HG03575 (cell line): ENCODE measurements around the gene SEC61B.

Experiments used
- ATAC-seq: cut with Tn5 transposase; IDR thresholded peaks from one replicate; pipeline ENCODE4 v1.9.1; 2021; ENCODE audit not compliant: unreplicated experiment, insufficient number of reproducible peaks, low FRiP score; ENCODE audit errors: extremely low read depth

Gene SEC61B

DNA sequence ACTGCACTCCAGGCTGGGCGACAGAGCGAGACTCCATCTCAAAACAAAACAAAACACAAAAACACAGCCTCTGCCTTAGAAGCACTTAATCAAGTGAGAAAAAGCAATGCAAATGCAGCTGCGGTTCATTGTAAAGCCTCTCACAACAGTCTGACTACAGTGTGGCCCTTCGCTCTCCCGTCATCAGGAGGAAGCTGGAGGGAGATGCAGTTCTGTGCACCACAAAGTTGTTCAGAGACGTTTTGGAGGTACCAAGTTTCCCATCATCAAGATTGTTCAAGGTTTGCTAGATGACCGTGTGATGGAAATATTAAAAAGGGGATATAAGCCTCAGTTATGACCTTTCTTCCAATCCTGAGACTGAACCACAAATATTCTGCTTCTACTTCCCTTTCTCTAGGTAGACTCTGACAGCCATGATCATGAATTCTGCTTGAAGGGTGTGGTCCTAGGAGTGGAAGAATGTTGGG lies 40.9 kb downstream of the SEC61B start:
- ATAC-seq, result no peak

DNA sequence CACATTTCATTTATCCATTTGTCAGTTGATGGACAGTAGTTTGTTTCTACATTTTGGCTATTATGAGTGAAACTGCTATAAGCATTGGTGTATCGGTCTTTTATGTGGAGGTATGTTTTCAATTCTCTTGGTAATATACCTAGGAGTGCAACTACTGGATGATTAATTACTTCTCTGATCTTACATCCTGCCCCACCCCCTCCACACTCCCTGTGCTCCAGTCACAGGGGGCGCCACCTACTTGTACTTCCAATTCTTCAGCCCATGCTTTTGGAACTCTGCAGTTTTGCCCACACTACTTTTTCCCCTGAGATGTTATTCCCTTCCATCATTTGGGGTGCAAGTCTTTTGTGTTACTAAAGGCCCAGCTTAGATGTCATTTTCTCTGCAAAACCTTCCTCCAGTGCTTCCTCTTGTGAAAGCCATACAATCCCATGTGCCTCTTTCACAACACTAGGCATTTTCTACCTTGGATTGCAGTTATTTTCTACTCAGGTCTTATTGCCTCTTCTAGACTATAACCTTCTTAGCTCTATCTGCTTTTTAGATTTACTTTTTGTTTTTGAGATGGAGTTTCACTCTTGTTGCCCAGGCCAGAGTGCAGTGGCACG lies 42.1 kb downstream of the SEC61B start:
- no peak for ATAC-seq

- no peak for ATAC-seq
These were observed 43.6 kb downstream of the SEC61B start for GRCh38 chr9:99265691-99266090.

- ATAC-seq, result no peak
These were observed 44.4 kb downstream of the SEC61B start for GRCh38 chr9:99266255-99267023.

- ATAC-seq, result no peak
These were observed 47.3 kb downstream of the SEC61B start for GRCh38 chr9:99269416-99269815.

DNA sequence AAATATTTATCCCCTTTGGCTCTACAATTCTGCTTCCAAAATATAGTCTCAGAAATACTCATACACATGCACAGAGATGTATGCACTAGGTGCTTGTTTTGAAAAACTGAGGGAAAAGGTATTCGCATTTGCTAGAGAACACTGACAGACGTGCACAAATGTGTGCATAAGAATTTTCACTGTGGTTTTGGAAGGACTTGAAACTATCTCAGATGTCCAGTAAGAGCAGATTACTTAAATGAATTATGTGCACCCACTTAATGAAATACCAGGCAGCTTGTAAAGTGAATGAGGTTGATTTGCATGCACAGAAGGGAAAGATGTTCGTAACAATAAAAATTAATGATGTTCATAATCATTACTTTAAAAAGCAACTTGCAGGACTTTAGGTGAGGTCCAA lies 48.4 kb downstream of the SEC61B start:
- ATAC-seq, result no peak

DNA sequence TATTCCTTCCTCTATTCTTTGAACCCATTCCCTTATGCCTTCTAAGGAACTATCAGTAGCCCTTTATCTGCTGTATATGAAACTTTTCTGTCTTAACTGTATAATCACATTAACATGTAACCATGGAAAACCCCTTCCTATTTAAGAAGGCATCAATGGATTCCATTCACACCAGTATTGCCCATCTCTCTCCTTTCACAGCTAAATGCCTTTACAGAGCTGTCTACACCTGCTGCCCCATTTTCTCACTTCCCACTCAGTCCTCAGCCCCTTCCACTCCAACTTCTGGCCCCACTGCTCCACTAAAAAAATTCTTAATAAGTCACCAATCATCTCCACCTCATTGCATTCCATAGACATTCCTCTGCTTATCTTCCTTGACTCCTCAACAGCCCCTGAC lies 50.8 kb downstream of the SEC61B start:
- ATAC-seq, result no peak

DNA sequence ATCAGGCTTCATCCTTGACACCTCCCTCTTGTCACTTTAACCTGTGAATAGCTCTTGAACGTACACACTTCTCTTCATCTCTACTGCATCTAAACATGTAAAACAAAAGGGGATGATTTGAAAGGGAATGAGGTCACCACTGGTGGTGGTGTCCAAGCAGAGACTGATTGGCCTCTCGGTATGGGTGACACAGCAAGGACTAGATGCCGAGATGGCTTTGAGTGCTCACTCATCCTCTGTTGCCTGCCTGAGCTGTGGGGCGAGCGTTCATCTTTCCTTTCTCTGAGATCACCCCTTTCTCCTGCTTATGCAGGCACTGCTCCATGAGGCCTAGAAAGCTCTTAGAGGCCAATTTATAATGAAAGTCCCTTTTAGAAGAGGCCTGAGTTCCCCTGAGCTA lies 51.9 kb downstream of the SEC61B start:
- ATAC-seq, result no peak

DNA sequence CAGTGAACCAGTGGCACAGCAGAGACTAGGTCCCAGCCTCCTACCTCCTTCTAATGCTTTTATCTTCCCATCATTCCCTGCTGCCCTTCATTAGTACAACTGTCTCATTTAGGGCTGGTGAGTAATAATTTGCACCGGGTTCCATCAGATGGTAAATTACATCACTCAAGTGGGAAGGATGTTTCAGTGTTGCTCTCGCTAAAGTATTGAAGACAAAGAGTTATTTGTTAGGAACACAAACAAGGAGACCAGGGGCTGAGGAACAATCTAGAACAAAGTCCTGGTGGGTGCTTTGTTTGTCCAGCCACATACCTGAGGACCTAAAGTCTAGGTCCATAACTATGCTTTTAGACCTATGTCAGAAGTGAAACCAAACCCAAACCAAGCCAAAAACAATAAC lies 52.4 kb downstream of the SEC61B start:
- no peak for ATAC-seq
